Gastroesophageal sphincter (tissue), 4 donors: ENCODE measurements around the gene ZNF397. TPM values are rescaled to one million over a fixed set of nuclear protein-coding genes. Genes with fewer than 3 reads are reported as not detected.

Experiments
- ATAC-seq: fragments of 150-250 bp; one replicate; pipeline ENCODE4 v1.9.1; 2016; ENCODE audit warnings: mild to moderate bottlenecking, moderate library complexity
- H3K27ac ChIP-seq, 4 donors: fragments of 200-600 bp; sonication (generic) in 3 of 4; 1 replicate in 3 of 4; 2 replicates in 1 of 4; pipeline ENCODE4 v1.5.1; 2016 to 2019
- H3K27me3 ChIP-seq: fragments of 200-600 bp; sonication (generic); one replicate; pipeline ENCODE4 v1.5.1; 2019
- H3K36me3 ChIP-seq, 2 donors: fragments of 200-600 bp; sonication (generic); one replicate each; pipeline ENCODE4 v1.5.1; 2019; ENCODE audit warnings: control low read depth in 1 of 2
- H3K4me1 ChIP-seq, 3 donors: fragments of 200-600 bp; sonication (generic); 1 replicate in 2 of 3; 2 replicates in 1 of 3; pipeline ENCODE4 v1.5.1; 2016 to 2019; ENCODE audit warnings: control low read depth in 2 of 3
- H3K4me3 ChIP-seq, 2 donors: fragments of 200-600 bp; sonication (generic); one replicate each; pipeline ENCODE4 v1.5.1; 2019; ENCODE audit warnings: mild to moderate bottlenecking in 1 of 2, moderate library complexity in 1 of 2
- H3K9me3 ChIP-seq, 3 donors: fragments of 200-600 bp; sonication (generic); one replicate each; pipeline ENCODE4 v1.5.1; 2017 to 2019; ENCODE audit warnings: control low read depth in 2 of 3
- CTCF ChIP-seq, 4 experiments: fragments of 200-600 bp in 2 of 4; fragments of 450-650 bp in 2 of 4; sonication (generic) in 1 of 4; IDR thresholded peaks; one replicate each; pipeline ENCODE4 v1.5.1; 2017 to 2019; ENCODE audit warnings: antibody characterized with exemption in 4 of 4, mild to moderate bottlenecking in 2 of 4, moderate library complexity in 2 of 4
- EP300 ChIP-seq: sonication (generic); formaldehyde crosslinking; IDR thresholded peaks from one replicate; pipeline ENCODE4 v1.6.1; 2017; ENCODE audit warnings: antibody characterized with exemption, mild to moderate bottlenecking
- POLR2A ChIP-seq, 2 donors: fragments of 450-650 bp; IDR thresholded peaks; one replicate each; pipeline ENCODE4 v1.6.1; 2017; ENCODE audit warnings: antibody characterized with exemption in 2 of 2, mild to moderate bottlenecking in 2 of 2, moderate library complexity in 1 of 2
- POLR2AphosphoS5 ChIP-seq: sonication (generic); formaldehyde crosslinking; IDR thresholded peaks from one replicate; pipeline ENCODE4 v1.6.1; 2017; ENCODE audit warnings: antibody characterized with exemption
- WGBS, 2 donors: methylation state at CpG; one replicate each; pipeline ENCODE4 v1.1.5; 2018; ENCODE audit warnings: low coverage in 1 of 2; 5-methylcytosine and 5-hydroxymethylcytosine counted together
- total RNA-seq, 4 donors: library from RNA; depleted of rRNA; stranded (reverse); fragments of >200 nt; gene quantifications; one replicate each; pipeline ENCODE4 v1.1.0, GENCODE V29; 2016

ZNF397 gene
- total RNA-seq, 4 donors from 2014 or later: 30.6 to 40.0 (median 31.3) TPM

DNA sequence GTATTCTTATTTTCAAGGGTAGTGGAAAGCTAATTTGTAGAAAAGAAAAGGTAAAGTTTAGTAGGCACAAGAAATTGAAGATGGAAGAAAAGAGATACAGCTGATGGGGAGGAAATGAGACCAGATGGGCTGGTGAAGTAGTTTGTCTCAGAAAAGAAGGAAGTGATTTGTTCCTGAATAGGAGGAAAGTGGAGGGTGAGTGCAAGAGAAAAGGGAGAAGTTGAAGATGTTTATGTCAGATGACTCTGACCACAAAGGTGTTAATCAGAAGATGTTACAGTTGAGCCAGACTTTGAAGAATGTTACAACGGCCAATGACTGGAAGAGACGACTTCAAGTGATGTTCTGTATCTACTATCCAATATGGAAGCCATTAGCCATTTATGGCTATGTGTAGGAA, 28.0 kb downstream of the ZNF397 start:
- no peaks in the 10 kb centered on the region for H3K9me3 ChIP-seq
- H3K27ac ChIP-seq: no peak overlapping the region
- no peak for ATAC-seq
- no peak for TF ChIP-seq POLR2A (IDR thresholded peaks at IDR 0.05)
- no peak for TF ChIP-seq CTCF (IDR thresholded peaks at IDR 0.05)
- TF ChIP-seq EP300: no peak
- TF ChIP-seq POLR2AphosphoS5: no peak
- H3K4me1 ChIP-seq: peaks cover 0 to 9% (median 0%) of the 10 kb centered on the region in 3 donors
- 85 to 95% methylated on average over 2 of the region's 2 CpGs for WGBS, 2 donors
- H3K27me3 ChIP-seq: no peaks in the 10 kb centered on the region
- no peak overlapping the region for H3K4me3 ChIP-seq
- H3K36me3 ChIP-seq: peaks cover 0 to 4% of the 10 kb centered on the region in 2 donors

GRCh38 chr18:35271656-35272055, 30.8 kb downstream of the ZNF397 start:
- no CpG with 5 or more reads among the region's 35 CpGs for WGBS, 2 donors
- Histone ChIP-seq H3K27ac (no peak overlapping the region), H3K36me3 (no peaks in the 10 kb centered on the region), H3K9me3 (no peaks in the 10 kb centered on the region), H3K4me1 (peaks cover 0 to 9% (median 0%) of the 10 kb centered on the region in 3 donors), H3K4me3 (no peak overlapping the region), H3K27me3 (no peaks in the 10 kb centered on the region)
- ATAC-seq: no peak
- no peak for TF ChIP-seq POLR2A (IDR thresholded peaks at IDR 0.05)
- TF ChIP-seq POLR2AphosphoS5: no peak
- TF ChIP-seq CTCF (IDR thresholded peaks at IDR 0.05): no peak
- TF ChIP-seq EP300: no peak

- Histone ChIP-seq H3K36me3 (no peaks in the 10 kb centered on the region), H3K27ac (no peak overlapping the region), H3K9me3 (no peaks in the 10 kb centered on the region), H3K4me1 (no peaks in the 10 kb centered on the region), H3K27me3 (no peaks in the 10 kb centered on the region), H3K4me3 (no peak overlapping the region)
- ATAC-seq: no peak
- TF ChIP-seq CTCF (IDR thresholded peaks at IDR 0.05) (no peak), POLR2AphosphoS5 (no peak), EP300 (no peak), POLR2A (IDR thresholded peaks at IDR 0.05) (no peak)
- no CpG with 5 or more reads among the region's 3 CpGs for WGBS, 2 donors
Observed at GRCh38 chr18:35276267-35276666, 35.4 kb downstream of the ZNF397 start.

- Histone ChIP-seq H3K4me3 (no peak overlapping the region), H3K4me1 (no peaks in the 10 kb centered on the region), H3K27me3 (no peaks in the 10 kb centered on the region), H3K36me3 (peaks cover 0 to under 1% of the 10 kb centered on the region in 2 donors), H3K27ac (no peak overlapping the region), H3K9me3 (no peaks in the 10 kb centered on the region)
- no peak for ATAC-seq
- no peak for TF ChIP-seq EP300
- no peak for TF ChIP-seq POLR2A (IDR thresholded peaks at IDR 0.05)
- TF ChIP-seq POLR2AphosphoS5: no peak
- TF ChIP-seq CTCF (IDR thresholded peaks at IDR 0.05): no peak
Observed at GRCh38 chr18:35277633-35278032, 36.8 kb downstream of the ZNF397 start.

GRCh38 chr18:35278085-35278484, 37.3 kb downstream of the ZNF397 start:
- 83 to 89% methylated on average over 1 of the region's 1 CpG for WGBS, 2 donors
- ATAC-seq: no peak

More at GRCh38 chr18:35278085-35278484, 37.3 kb downstream of the ZNF397 start:
- no peak for TF ChIP-seq POLR2A (IDR thresholded peaks at IDR 0.05)
- no peak for TF ChIP-seq POLR2AphosphoS5
- TF ChIP-seq EP300: no peak
- TF ChIP-seq CTCF (IDR thresholded peaks at IDR 0.05): no peak
- H3K4me1 ChIP-seq: no peaks in the 10 kb centered on the region
- H3K27me3 ChIP-seq: no peaks in the 10 kb centered on the region
- H3K4me3 ChIP-seq: no peak overlapping the region
- no peaks in the 10 kb centered on the region for H3K9me3 ChIP-seq
- no peak overlapping the region for H3K27ac ChIP-seq
- H3K36me3 ChIP-seq: peaks cover 0 to 5% of the 10 kb centered on the region in 2 donors
